Activated CD4-positive, CD25-positive, alpha-beta regulatory T cell treated with anti-CD3 and anti-CD28 coated beads, Interleukin-2, amount 50 U/mL, for 16 hours (primary cell): ENCODE data around the gene CCDC174.
"Not testable (repeated sequence)": the region's sequence is repeated elsewhere in the genome, so short reads cannot be mapped to it uniquely, and the experiment has no call there.

Experiments used
- DNase-seq: peaks from one replicate; pipeline ENCODE4 v3.0.0-alpha.2; 2020; ENCODE audit warnings: low read depth, low spot score

The CCDC174 gene

GRCh38 chr3:14652360-14652907 is 872 bp downstream of the CCDC174 start:
- not testable (repeated sequence) for DNase-seq

GRCh38 chr3:14657579-14657978 is 6.0 kb downstream of the CCDC174 start:
- DNase-seq: no peak

GRCh38 chr3:14658978-14659377 is 7.4 kb downstream of the CCDC174 start:
- no peak for DNase-seq

GRCh38 chr3:14660942-14661341 is 9.4 kb downstream of the CCDC174 start:
- no peak for DNase-seq

GRCh38 chr3:14663396-14664135 is 12.0 kb downstream of the CCDC174 start:
- DNase-seq: no peak

- DNase-seq: no peak
Measured at GRCh38 chr3:14664170-14664569, 12.6 kb downstream of the CCDC174 start.

GRCh38 chr3:14672588-14672987 is 21.0 kb downstream of the CCDC174 start:
- no peak for DNase-seq

GRCh38 chr3:14674841-14675240 is 23.3 kb downstream of the CCDC174 start, which contains the start of gene C3orf20:
C3orf20 (plus strand) TSS chr3:14675141; CDS start chr3:14682714, 7,573 bp downstream.
- no peak for DNase-seq

- no peak for DNase-seq
Measured at GRCh38 chr3:14676881-14677280, 25.3 kb downstream of the CCDC174 start.

- DNase-seq: no peak
Measured at GRCh38 chr3:14678015-14678503, 26.5 kb downstream of the CCDC174 start.

- DNase-seq: no peak
Measured at GRCh38 chr3:14680115-14680514, 28.6 kb downstream of the CCDC174 start.

- DNase-seq: no peak
Measured at GRCh38 chr3:14680716-14681115, 29.2 kb downstream of the CCDC174 start.

- DNase-seq: no peak
Measured at GRCh38 chr3:14684447-14684846, 32.9 kb downstream of the CCDC174 start.

GRCh38 chr3:14685179-14685578 is 33.6 kb downstream of the CCDC174 start:
- no peak for DNase-seq

GRCh38 chr3:14687360-14687759 is 35.8 kb downstream of the CCDC174 start:
- no peak for DNase-seq

GRCh38 chr3:14688525-14688924 is 37.0 kb downstream of the CCDC174 start:
- no peak for DNase-seq

- no peak for DNase-seq
Measured at GRCh38 chr3:14689247-14689980, 37.9 kb downstream of the CCDC174 start.

GRCh38 chr3:14691239-14691638 is 39.7 kb downstream of the CCDC174 start:
- no peak for DNase-seq

GRCh38 chr3:14691719-14692118 is 40.2 kb downstream of the CCDC174 start:
- DNase-seq: no peak

GRCh38 chr3:14698601-14699244 is 47.2 kb downstream of the CCDC174 start:
- no peak for DNase-seq

- no peak for DNase-seq
Measured at GRCh38 chr3:14699643-14700042, 48.1 kb downstream of the CCDC174 start.

GRCh38 chr3:14700891-14701290 is 49.3 kb downstream of the CCDC174 start:
- no peak for DNase-seq
